K562 (cell line): ENCODE data around the gene BMP10.

ENCODE experiments used
- CTCF ChIP-seq, 3 experiments: IDR thresholded peaks in 2 of 3; conservative IDR thresholded peaks in 1 of 3; 2 replicates each; pipeline ENCODE4 v1.5.1; 2011 to 2012; ENCODE audit warnings: low read length in 3 of 3, mild to moderate bottlenecking in 3 of 3, control low read depth in 2 of 3, improper control_type of control experiment in 1 of 3, inconsistent platforms in 1 of 3, low read depth in 1 of 3, mixed read lengths in 1 of 3, moderate library complexity in 1 of 3; ENCODE audit not compliant: insufficient read depth in 2 of 3
- GABPB2 ChIP-seq: fragments of 250-450 bp; sonication (Bioruptor Pico); conservative IDR thresholded peaks from 2 replicates; pipeline ENCODE4 v1.5.1; 2021; ENCODE audit warnings: mild to moderate bottlenecking
- SPI1 ChIP-seq: IDR thresholded peaks from 2 replicates; pipeline ENCODE4 v1.6.1; 2011; ENCODE audit warnings: low read depth, low read length, control low read depth, borderline replicate concordance
- ZNF121 ChIP-seq: sonication (generic); formaldehyde crosslinking; conservative IDR thresholded peaks from 2 replicates; pipeline ENCODE4 v1.8.0; 2022; ENCODE audit warnings: missing genetic modification reagents

- TF ChIP-seq GABPB2 (CRISPR knock-in tag), result no peak
- no peak for TF ChIP-seq ZNF121
- no peak for TF ChIP-seq SPI1
- no peak for TF ChIP-seq CTCF (IDR thresholded peaks at IDR 0.05 in 2 of 3, conservative IDR thresholded peaks at IDR 0.05 in 1 of 3; ENCODE audit: insufficient read depth in 2 of 3, low read depth in 1 of 3, low read length in 3 of 3)
These were observed 35.5 kb upstream of the BMP10 start for GRCh38 chr2:68906716-68907115.
